ENCODE results near the gene PRTFDC1.

DNA sequence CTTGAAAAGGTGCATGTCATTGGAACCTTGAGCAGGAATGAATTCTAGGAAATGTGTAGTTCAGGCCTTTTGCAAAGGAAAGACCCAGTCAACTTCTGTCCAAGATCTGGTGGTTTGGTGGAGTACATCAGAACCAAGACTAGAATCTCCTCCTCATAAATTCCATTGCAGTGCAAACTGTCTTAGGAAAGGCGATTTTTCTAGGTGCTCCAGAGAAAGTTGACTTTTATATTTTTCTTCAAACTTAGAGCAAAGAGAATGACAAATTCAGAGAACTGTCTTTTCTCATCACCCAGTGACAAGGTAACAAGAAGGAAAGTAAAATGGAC lies 50.0 kb downstream of the PRTFDC1 start:
- no peak for TF ChIP-seq CTCF (IDR thresholded peaks at IDR 0.05)
- no peak for TF ChIP-seq POLR2A (IDR thresholded peaks at IDR 0.05)
- TF ChIP-seq POLR2AphosphoS5 (IDR thresholded peaks at IDR 0.05; ENCODE audit: insufficient read depth in 1 of 2, low read depth in 1 of 2) = no peak
